Right forelimb (tissue), 1 donor: ENCODE results near the gene SNAI3.

ENCODE experiments used
- DNase-seq: peaks from one replicate; pipeline ENCODE4 v3.0.0-alpha.2; 2018

The SNAI3 gene

DNA sequence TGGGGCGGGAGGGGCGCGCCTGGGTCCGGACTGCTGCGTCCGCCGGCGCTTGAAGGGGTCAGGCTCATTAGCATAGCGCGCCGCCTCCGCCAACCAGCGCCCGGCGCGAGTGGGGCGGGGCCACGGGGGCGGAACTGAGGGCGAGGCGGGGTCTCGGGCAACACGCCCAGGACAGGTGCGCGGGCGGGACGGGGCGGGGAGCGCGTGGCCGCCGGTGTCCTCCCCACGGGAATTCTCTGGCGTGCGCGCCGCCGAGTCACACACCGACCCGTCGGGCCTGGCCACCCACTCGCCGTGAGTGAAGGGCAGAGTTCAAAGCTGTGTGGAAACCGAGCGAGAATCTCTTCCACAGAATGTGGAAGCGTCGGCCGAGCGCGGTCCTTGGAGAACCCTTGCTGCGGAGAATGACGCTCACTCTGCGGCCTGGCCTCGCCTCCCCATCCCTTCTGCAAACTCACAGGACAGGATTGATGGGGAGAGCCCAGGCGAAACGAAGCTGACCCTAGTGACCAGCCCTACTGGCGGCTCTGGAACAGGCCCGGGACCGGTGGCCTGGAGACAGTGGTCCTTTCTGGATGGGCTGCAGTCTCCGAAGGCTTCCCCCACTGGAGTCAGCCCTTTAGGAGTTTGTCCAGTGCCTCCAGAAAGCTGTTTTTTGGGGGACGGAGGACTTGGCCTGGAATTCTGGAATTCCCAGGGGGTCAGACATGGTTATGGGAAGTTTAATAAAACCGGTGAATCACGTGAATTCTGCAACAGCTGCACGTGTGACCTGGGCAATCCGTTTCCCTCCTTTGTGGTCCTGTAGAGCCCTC, at the start of gene SNAI3:
Gene SNAI3 (minus strand): TSS at position 69 of the 815 bp plus-strand sequence. CDS start 101 bp downstream, outside the sequence.
- DNase-seq: peak; percentile 74

DNA sequence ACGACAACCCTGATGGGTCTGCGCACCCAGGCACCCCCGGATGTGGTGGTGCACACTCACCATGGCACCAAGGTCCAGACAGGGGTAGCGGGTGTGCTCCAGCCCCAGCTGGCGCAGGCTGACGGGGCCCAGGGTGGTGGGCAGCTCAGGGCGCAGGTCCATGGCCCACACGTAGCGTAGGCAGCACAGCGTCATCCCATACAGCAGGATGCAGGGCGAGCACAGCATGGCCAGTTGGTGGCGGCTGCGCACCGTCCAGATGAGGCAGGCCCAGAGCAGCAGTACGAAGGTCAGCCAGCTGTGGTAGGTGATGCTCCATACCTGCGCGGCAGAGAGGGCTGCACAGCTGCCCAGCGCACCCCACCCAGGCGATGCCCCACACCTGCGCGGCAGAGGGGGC, 49.8 kb upstream of the SNAI3 start:
- no peak for DNase-seq

DNA sequence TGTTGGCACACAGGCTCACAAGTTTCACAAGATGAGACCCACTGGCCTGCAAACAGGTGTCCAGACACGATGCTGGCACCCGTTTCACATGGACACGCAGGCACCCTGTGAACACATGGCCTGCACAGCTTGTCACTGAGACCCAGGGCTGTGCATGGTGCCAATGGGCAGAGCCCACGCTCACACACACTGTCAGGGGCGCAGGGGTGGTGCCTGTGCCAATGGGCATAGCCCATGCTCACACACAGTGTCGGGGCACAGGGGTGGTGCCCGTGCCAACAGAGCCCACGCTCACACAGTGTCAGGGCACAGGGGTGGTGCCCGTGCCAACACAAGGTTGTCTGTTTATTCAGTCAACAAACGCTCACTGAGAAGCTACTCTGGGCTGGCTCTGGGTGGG, 49.3 kb upstream of the SNAI3 start:
- no peak for DNase-seq

DNA sequence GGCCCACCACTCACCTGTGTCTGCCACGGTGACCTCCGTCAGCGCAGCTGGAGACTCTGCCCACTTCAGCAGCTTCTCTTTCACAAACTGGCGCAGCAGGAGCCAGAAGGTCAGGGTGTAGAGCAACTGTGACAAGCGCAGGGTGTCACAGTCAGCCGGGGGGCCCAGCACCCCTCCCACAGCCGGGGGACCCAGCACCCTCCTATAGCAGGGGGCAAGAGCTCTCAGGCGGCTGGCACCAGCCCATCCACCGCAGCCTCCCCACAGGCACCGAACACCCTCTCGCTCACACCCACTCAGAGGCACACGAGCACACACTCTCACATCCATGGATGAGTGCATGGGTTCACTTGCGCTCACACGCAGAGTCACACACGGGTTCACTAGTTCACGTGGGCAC, 48.8 kb upstream of the SNAI3 start:
- DNase-seq: no peak

DNA sequence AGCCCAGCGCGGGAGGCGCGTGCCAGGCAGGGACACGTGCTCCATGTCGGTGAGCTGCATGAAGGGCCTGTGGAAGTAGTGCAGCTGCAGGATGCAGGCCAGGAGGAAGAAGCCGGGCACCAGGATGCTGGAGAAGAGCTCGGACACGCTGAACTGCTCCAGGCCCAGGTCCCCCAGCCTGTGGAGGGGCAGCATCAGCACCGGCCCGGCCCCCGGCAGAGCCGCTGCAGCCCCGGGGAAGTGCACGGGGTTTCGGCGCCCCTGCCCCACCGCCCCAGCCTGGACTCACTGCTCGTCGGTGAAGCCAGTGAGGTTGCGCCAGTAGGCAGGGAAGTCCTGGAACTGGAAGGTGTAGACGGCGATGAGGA, 48.0 kb upstream of the SNAI3 start:
- no peak for DNase-seq

DNA sequence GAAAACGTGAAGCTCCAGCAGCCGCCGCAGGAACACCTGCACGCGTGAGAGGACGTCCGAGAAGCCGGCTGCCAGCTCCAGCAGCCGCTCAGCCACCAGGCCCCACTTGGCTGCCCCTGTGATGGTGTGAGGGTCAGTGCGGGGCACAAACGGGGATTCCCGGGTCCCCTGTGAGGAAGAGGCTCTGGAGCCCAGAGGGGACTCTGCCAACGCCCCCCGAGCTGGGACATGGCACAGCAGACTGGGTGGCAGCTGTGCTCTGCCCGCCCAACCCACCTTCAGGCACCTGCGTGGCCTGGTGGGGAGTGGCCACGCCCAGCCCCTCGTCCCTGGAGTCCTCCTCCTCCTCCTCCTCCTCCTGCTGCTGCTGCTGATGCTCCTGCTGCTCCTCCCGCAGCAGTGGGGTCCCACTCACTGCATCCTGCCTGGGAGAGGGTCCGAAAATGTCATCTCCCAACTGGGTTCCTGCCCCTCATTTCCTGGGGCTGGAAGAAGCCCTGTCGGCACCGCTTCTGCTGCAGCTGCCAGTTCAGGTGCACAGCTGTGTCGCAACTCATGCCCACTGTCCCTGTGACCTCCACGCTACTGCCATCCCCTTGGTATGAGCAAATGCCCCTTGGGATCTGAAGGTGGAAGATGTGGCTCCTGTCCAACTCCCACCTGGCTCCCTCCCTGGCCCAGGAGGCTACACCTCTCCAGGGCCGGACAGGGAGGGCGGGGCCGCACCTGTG, 47.5 kb upstream of the SNAI3 start:
- DNase-seq: no peak

DNA sequence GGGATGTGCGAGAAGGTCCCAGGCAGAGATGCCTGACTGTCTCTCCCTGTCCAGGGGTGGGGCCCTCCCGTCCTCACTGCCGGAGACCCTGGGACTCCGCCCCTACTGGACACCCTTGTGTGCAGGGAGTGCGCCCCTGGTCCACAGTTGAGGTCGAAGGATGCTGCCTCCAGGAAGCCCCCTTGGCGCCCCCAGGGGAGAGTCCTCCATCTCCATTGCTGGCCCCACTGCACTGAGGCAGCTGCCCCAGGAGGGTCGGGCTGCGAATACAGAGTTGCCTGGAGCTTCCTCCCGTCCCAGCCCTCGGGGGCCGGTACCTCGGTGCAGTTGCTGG, 46.6 kb upstream of the SNAI3 start:
- DNase-seq: no peak

DNA sequence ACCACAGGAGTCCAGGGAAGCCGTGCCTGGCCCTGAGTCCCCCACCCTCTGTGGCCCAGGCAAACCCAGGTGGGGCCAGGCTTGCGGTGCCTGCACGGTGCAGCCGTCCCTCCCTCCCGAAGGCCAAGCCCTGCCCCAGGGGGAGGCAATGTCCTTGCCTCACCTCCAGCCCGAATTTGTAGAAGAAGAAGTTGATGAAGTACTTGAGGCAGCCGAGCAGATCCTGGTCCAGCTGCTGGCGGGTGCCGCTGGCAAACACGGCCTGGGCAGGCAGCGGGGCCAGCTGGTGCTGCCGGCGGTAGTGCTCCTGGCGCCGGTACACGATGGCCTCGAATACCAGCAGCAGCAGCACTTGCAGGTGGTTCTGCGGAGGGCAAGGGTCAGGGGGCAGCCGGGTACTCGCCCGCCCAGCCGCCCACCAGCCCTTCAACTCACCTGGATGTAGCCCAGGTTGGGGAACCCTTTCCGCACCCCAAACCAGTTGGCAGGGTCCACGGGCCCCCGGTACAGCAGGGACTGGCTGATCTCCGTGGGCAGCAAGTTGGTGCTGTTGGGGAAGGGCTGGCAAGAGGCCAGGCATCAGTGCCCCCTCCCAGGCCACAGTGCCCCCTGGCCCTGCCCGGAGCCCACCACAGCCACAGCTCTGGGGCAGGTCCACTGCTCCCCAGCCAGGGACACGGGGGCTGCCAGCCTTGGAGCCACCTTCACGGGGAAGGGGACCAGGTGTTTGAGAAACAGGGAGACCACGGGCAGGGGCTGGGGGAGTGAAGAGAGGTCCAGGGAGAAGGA, 46.1 kb upstream of the SNAI3 start:
- DNase-seq: no peak

DNA sequence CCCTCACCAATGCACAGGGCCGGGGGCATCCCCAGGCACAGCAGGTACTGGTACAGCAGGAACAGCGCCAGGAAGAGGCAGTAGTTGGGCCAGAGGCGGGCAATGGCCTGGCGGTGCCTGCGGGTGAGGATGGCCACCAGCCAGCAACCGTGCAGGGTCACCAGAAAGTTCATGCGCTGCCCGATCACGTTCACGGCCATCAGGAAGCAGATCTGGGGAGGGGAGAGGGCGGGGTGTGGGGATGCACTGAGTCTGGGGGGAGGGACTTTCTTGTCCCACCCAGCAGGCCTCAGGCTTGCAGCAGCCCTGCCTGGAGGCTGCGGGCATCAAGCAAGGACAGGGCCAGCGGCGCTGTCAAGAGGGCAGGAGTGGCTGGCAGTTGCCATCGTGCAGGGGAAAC, 45.4 kb upstream of the SNAI3 start:
- DNase-seq: no peak

DNA sequence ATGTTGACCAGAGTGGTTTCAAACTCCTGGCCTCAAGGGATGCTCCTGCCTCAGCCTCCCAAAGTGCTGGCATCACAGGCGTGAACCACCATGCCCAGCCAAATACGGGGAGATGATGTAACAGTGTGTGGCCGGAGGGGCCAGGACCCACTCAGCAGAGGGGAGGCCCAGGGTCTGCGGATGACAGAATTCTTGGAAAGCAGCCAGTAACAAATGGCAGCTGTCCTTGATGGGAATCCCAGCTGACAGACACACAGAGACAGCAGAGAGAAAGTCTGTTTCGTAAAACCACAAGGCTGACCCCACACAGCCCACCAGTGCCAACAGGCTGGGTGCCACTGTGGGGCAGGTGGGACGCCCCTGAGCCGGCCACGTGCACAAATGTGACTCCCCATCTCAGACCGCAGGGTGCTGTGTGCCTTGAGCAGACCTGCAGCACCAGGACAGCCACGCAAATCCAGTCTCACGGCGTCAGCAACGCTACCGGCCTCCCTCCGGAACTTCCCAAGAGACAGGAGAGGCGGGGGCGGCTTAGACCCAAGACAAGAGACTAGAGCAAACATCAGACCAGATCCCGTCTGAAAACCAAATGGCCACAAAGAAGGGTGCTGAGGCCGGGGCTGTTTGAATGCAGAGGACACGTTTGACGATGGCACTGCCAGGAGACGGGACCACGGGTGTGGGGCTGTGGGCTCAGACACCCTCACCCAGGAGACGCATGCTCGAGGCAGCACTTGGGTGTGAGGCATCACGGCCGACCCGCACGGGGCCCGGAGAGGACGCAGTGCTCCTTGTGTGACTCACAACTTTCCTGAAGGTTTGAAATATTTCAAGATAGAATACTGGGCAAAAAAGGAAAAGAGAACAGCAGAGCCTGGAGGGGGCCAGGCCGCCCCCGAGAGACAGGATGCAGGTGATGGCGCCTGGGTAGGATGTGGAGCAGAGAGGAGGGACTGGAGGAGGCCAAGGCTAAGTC, 44.6 kb upstream of the SNAI3 start:
- no peak for DNase-seq

DNA sequence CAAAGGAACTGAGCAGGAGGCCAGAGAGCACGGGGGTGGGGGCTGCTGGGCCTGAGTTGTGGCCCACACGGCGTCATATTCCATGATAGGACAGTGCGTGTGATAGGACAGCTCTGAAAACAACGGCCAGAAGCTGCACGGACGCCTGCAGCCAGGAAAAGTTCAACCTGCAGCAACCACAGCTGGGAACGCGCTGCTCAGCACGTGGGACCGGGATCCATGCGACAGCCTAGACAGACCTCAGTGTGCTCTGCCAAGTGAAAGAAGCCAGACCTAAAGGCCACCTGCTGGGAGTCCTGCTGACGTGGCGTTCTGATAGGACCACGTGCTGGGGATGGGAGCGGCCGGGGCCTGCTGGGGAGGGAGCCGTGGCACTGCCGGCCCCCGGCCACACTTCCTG, 41.6 kb upstream of the SNAI3 start:
- DNase-seq: no peak

DNA sequence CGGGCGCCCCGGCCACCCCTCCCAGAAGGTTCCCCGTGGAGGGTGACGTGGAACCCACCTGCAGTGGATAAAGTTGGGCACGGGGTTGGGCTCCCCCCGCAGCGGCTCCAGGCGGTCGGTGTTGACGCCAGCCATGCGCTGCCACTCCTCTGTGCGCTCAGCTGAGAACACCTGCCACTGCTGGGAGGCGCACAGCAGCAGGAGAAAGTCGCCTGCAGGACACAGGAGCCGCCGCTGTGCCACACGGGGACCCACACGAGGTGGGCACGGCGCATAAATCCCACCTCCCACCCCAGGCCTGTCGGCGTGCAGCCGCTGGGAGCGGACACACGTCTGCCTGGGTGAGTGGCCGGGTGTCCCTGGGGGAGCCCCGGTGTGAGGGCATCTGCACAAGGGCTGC, 40.7 kb upstream of the SNAI3 start:
- DNase-seq: no peak

DNA sequence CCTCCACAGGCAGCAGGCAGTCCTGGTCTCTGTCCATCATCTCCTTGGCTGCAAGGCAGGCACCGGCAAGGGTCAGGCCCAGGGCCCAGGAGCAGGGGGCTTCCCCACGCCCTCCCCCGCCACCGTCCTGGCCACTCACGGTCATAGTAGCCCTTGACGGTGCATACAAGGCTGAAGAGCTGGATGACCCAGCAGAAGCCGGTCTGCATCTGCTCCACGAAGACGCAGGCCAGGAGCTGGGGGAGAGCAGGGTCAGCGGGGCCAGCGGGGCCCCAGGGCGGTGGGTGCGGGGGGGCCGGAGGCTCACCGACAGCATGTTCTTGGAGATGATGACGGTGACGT, 40.1 kb upstream of the SNAI3 start:
- DNase-seq: no peak

DNA sequence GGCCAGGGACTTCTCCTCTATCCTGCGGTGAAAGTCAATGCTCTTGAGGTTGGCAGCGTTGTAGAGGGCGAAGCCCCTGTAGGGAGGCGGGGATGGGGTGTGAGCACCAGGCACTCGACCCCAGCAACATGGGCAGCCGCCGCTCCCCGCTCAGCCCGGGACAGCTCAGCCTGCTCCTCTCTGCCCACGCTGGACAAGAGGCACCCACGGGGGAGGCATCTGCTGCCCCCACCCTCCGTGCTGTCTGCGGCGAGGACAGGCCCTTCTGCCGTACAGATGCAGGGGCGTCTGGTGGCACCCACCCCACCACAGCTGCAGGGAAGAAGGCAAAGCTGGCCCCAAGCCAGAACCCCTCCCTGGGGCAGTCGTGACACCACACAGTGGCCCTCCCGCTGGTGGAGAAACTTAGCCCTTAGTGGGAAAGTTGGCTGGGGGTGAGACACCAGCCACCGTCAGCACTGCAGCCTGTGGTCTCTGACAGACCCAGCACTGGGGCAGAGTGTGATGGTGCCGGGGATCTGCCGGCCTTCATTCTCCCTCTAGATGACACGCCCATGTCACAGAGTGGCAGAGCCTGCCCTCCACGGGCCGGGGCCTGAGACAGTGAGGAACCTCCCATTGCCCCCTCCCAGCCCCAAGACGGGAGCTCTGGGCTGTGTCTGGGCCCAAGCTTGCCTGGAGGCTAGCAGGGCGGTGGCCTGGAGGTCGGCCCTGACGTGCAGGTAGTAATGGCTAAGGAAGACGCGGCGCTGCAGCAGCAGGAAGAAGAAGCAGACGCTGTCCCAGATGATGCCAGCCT, 39.5 kb upstream of the SNAI3 start:
- DNase-seq: no peak

DNA sequence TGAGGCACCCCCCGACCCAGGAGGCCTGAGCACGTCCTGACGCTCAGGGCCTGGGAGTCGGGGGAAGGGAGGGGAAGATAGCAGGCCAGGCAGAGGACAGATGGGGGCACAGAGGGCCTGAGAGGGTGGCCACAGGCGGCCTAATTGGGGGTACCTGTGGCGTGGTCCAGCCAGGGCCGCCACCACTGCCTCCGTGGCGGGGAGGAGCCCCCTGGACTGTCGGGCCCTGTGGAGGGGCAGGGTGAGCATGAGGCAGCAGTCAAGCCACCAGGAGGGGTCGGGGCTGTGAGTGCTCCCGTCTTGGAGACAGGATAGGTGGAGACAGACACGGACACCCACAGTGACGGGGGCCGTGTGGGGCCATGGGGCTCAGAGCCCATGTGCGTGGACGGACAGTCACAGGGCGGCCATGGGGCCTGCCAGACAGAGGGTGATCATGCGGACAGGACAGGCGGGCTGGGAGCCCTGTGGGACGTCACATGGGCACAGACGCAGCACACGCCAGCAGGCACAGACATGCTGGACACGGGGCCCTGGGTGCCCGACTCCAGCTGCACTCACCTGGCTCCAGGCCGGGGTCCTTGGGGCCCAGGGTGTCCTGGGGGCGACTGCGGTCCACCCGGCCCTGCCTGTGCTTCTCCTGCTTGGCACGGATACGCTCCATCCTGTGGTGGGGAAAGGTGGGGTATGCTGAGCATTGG, 38.7 kb upstream of the SNAI3 start:
- no peak for DNase-seq

DNA sequence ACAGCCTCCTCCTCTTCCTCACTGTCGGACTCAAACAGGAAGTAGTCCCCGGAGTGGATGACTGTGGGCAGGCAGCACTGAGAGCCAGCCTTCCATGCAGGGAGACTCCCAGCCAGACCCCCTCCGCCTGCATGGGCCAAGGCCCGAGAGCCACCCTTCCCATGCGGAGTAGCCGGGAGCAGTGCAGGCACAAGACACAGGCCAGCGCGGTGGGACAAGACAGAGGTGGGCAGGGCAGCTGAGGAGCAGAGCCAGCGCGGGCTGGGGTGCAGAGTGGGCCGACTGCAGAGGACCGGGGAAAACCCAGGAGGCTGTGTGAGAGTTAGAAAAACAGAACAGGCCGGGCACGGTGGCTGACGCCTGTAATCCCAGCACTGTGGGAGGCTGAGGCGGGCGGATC, 37.6 kb upstream of the SNAI3 start:
- no peak for DNase-seq

DNA sequence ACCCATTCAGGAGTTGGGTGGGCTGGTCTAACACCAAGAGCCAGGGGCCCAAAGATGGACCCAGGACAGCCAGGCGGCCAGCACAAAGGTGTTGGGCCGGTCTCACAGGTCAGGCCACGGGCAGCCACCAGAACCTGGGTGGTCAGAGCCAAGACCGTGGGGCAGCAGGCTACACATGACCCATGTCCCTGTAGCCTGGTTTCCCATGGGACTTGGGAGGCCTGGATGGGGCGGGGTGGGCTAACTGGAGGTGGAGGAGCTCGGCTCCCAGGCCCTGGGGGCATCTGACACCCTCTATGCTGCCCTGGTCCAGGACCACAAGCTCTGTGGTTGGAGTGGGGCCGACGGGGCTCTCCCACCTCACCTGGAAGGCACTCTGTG, 37.2 kb upstream of the SNAI3 start:
- no peak for DNase-seq

DNA sequence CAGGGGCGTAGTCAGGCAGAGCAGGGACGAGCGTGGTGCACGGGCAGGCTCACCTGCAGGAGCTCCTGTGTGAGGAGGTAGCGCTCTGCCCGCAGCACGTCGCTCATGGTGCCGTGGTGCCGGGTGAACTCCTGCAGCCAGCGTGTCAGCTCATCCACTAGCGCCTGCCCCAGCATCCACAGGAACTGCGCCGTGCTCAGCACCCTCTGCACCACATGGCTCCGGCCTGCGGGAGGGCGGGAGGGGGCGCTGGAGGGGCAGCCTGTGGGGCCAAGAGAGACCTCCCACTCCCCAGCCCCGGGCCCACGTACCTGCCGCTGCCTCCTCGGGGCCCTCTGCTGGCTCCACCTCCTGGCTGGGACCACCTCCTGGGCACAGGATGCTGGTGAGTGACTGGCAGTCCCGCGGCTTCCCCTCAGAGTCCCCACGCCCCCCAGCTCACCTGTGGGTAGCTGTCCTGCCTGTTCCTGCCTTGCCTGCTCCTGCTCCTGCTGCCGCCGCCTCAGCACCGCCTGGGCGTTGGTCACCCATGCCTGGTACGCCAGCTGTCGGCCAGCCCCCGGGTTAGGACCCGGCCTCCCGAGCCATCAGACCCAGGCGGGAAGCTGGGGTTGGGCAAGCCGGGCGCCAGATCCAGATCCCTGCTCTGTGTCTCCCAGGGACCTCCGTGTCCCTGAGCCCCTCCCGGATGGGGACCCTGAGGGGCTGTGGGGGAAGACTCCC, 36.6 kb upstream of the SNAI3 start:
- no peak for DNase-seq

DNA sequence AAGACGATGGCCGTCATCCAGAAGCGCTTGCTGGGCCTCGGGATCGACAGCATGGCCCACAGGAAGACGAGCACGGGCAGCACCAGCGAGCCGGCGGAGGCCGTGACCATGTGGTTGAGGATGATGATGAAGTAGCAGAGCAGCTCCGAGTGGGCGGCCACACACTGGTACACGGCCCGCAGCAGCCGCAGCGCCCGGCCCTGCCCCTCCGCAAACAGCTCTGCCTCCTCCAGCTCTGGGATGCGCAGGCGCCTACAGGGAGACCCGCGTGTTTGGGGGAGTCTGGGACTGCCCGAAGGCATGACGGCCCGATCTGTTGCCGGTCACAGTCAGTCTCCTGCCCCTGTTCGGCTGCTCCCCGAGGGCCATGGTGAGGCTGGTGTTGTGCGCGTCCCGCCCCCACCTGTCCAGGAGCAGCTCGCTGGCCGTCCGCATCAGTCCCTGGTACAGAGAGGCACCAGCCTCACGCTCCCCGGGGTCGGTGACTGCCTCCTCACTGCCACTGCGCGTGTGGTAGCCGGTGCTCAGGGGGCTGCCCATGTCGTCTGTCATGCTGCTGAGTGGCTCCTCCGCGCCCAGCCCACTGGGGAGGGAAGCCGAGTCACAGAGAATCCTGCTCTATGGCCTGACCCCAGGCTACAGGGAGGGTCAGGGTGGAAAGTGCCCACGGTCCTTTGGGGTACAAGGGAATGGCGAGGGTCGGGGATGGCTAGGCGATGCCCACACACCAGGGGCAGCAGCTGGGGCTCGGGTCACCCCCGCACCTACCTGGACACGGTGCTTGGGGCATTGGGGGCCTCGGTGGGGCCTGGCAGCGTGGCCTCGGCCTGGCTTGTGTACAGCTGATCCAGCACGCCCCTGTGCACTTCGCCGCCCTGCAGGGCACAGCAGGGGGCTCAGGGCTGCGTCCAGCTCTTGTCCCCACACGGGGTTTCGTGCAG, 35.8 kb upstream of the SNAI3 start:
- DNase-seq: no peak
